ENCODE results near the gene POLR2A.

GRCh38 chr17:7495906-7496434 is 11.8 kb downstream of the POLR2A start:
- TF ChIP-seq CTCF (IDR thresholded peaks at IDR 0.05) (no peak), EZH2 (IDR thresholded peaks at IDR 0.05) (no peak)

All from neural progenitor cell (in vitro differentiated cells).